AG10803 (cell line): Measurements from ENCODE around the gene PTPRD.
A peak's percentile ranks its signal among the peaks of the same experiment; 100 is the strongest.

ENCODE experiments used
- DNase-seq: peaks from one replicate; pipeline ENCODE4 v3.0.0; 2010; ENCODE audit warnings: low read depth
- H3K4me3 ChIP-seq: 2 replicates; pipeline ENCODE4 v1.5.1; 2011; ENCODE audit warnings: mild to moderate bottlenecking, low read length, control low read depth
- CTCF ChIP-seq: conservative IDR thresholded peaks from 2 replicates; pipeline ENCODE4 v1.5.1; 2011; ENCODE audit warnings: mild to moderate bottlenecking, low read length, control low read depth, inconsistent platforms

The PTPRD gene

GRCh38 chr9:10612641-10613398 is at the start of gene PTPRD:
PTPRD (minus strand) TSS chr9:10613002.
- peak; percentile 1 for DNase-seq
- no peak for TF ChIP-seq CTCF
- peak within 1 kb of the TSS; percentile 40 for H3K4me3 ChIP-seq

GRCh38 chr9:10661994-10662393 is 49.2 kb upstream of the PTPRD start:
- no peak for TF ChIP-seq CTCF
- no peak overlapping the region for H3K4me3 ChIP-seq

GRCh38 chr9:10661376-10661775 is 48.6 kb upstream of the PTPRD start:
- H3K4me3 ChIP-seq, result no peak overlapping the region
- TF ChIP-seq CTCF, result no peak
- no peak for DNase-seq

More at GRCh38 chr9:10661994-10662393, 49.2 kb upstream of the PTPRD start:
- no peak for DNase-seq

GRCh38 chr9:10651012-10651411 is 38.2 kb upstream of the PTPRD start:
- no peak for DNase-seq
- no peak for TF ChIP-seq CTCF
- no peak overlapping the region for H3K4me3 ChIP-seq

GRCh38 chr9:10649076-10649475 is 36.3 kb upstream of the PTPRD start:
- no peak for DNase-seq
- TF ChIP-seq CTCF, result no peak
- H3K4me3 ChIP-seq, result no peak overlapping the region

GRCh38 chr9:10633785-10634184 is 21.0 kb upstream of the PTPRD start:
- no peak for DNase-seq
- TF ChIP-seq CTCF, result no peak
- no peak overlapping the region for H3K4me3 ChIP-seq

- H3K4me3 ChIP-seq, result no peak overlapping the region
- DNase-seq, result no peak
- TF ChIP-seq CTCF, result no peak
Measured at GRCh38 chr9:10614196-10614800, 1.5 kb upstream of the PTPRD start.
